Stimulated activated CD4-positive, alpha-beta T cell treated with anti-CD3 and anti-CD28 coated beads, Interleukin-2, amount 100 ng/mL, for 4 hours (primary cell): ENCODE measurements around the gene PTX3.

Source experiments
- DNase-seq: peaks from one replicate; pipeline ENCODE4 v3.0.0-alpha.2; 2020; ENCODE audit warnings: low read depth

PTX3 gene

GRCh38 chr3:157423337-157423736, 13.3 kb upstream of the PTX3 start:
- no peak for DNase-seq

GRCh38 chr3:157427901-157428300, 8.7 kb upstream of the PTX3 start:
- no peak for DNase-seq

DNA sequence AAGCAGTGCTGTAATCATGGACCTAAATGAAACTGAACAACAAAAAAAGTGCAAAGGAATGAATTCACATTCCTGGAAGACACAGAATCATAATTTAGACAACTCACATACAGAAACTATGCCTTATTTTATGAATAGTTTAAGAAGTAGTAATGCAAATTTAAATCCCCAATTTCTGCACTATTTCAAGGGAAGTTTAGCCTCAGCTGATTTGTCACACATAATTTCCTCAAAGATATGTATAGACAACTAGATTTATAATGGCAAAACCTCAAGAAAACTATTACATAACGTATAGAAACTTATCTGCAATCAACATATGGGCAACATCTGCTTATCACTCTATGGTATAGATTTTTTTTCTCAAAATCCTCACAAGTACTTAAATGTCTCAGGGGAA, 7.8 kb upstream of the PTX3 start:
- no peak for DNase-seq

- no peak for DNase-seq
Measured at GRCh38 chr3:157429708-157430107, 6.9 kb upstream of the PTX3 start.

DNA sequence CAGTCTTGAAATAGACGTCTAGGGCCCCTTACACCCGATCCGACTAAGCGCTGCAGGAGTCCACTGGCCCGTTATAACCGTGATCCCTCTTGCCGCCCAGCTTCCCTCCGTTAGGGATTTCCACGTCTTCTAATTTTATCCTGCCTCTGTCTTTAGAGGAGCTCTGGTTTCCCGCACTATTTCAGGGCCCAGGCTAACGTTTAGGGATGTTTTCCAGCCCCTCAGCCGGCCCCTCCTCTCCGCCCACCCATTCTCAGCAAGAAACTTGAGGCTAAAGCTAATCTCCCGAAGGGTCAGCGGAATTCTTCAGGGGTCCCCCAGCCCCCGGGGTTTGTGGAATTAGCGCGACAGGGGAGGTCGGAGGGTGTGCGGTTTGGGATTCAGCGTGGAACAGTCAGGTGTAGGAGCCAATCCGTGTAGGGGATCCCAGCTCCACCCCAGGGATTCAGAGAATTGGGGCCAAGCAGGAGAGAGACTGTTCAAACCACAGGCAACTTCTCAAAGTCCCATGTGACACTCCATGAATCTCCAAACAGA, 1.6 kb downstream of the PTX3 start:
- DNase-seq, result no peak

DNA sequence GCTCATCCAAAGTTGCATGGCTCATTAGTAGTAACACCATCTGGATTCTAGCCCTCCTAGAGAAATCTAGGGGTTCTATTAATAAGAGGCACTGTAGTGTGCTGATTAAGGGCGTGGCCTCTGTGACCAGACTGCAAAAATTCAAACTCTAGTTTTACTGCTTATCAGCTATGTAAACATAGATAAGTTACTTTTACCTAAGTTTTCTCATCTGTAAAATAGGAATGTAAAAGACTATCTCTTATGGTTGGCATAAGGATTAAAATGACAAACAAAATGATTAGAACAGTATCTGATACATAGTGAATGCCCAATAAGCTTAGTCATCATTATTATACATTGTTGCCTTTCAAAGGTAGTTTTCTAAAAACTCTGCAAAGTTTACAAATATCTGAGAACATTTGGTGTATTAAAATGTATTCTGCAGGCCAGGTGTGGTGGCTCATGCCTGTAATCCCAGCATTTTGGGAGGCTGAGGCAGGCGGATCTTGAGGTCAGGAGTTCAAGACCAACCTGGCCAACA, 4.5 kb downstream of the PTX3 start:
- no peak for DNase-seq

DNA sequence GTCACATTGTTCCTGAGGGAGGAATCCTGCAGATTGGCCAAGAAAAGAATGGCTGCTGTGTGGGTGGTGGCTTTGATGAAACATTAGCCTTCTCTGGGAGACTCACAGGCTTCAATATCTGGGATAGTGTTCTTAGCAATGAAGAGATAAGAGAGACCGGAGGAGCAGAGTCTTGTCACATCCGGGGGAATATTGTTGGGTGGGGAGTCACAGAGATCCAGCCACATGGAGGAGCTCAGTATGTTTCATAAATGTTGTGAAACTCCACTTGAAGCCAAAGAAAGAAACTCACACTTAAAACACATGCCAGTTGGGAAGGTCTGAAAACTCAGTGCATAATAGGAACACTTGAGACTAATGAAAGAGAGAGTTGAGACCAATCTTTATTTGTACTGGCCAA, 6.1 kb downstream of the PTX3 start:
- DNase-seq, result no peak

DNA sequence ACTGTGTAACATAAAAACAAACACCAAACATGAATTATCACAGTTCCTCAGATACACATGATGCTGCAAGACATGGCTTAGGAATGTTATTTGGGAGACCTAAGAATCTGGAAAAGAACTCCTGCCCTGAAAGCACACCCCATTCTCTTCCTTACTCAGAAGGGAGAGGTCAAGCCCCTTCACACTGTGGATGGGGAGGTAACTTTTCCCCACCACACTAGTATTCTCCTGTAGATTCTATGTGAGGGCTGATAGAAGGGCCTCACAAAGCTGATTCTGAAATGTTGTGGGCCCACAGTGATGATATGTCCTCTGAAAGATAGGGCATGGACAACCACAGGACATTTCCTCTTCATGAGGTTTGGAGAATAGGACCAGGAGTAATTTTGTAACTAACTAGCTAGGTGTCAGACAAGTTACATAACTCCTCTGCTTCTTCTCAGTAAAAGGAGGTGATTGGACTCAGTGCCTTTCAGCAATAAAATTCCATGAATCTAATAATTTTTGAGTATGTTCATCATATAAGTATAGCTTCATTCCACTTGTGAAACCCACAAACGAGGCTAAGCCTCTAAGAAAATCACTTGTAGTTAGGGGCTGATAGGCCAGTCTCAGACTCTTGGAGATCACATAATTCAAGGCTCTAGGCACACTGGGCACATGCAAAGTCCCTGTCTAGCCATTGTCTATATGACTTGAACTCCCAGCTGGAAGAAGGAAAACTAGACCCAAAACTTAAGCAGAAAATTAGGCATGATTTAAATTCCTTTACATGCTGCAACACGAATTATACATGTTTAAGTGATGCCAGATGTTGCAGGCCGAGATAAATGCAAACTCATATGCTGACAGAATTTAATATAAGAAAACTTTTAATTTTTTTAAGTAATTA, 7.5 kb downstream of the PTX3 start:
- no peak for DNase-seq

DNA sequence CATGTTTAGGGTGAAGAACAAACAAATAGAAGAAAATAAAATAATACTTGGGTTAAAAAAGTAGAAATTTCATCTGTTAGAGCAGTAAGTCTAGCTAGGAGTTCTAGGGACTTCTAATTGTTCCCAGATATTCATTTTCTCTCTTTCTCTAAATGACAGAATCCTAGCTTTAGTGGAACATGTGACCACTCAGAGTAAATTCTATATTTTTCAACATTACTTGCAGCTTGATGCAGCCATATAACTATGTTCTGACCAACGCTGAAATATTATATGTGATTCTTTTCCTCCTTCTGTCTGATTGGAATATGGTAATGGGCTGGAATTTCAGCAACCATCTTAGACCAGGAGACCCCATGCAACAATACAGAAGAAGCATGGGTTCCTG, 8.1 kb downstream of the PTX3 start:
- DNase-seq, result no peak

DNA sequence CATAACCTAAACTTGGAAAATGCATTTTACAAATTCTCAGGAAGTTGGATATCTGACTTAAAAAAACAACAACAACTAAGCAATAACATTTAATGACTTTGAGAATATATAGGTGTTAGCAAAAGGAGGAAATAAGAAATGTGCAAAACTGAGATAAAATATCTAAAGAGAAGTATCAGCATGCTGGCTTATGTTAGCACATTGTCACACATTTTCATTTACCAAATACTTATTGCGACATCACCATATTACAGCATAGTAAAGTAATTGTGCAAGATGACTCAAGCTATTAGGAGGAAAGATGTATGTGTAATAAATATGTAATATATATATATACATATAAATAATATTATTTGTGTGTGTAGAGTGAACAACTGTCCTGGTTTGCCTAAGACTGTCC, 9.2 kb downstream of the PTX3 start:
- DNase-seq, result no peak

DNA sequence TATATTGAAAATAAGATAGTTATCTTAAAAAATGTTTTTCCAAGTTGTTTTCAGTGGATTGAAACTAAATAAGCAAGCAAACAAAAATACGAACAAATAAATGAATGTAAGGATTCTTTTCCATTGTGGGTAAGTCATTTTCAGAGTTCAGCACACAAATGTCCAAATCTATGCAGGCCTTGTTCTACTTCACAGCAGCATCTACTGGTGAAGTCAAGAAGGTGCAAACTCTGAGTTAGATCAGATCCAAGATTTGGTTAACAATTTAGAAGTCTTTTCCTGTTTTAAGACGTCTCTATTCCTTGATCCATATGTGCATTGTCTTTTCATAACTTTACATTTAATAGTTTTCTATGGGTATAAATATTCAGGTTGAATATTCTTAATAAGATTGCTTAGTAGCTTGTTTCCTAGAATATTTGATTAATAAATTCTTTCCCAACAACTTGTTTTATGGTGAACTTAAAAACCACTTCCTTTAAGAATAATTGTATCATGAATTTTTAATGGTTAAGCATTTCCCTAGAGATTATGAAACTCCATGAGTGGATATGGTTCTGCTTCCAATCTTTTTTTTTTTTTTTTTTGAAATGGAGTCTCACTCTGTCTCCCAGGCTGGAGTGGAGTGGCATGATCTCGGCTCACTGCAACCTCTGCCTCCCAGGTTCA, 10.5 kb downstream of the PTX3 start:
- DNase-seq, result no peak

- no peak for DNase-seq
Measured at GRCh38 chr3:157452097-157452496, 15.4 kb downstream of the PTX3 start.

DNA sequence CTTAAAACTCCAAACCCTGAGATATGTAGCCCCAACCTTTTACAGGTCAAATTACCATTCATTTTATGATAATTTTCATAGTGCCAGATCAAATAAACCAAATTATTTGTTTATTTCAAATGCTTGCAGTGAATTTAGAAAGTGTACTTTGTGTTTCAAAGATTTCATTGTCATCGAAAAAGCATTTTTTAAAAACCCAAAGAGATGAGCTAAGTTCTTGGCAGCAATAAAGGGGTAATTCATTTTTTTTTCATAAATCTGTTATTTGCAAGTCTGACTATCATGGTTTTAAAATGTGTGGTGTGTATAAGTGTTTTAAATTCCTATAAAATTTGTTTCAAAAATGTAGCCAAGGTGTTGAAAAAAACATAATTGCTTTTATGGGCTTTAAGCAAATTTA, 17.2 kb downstream of the PTX3 start:
- no peak for DNase-seq

GRCh38 chr3:157459706-157460105, 23.1 kb downstream of the PTX3 start:
- no peak for DNase-seq

GRCh38 chr3:157460253-157460652, 23.6 kb downstream of the PTX3 start:
- DNase-seq, result no peak

GRCh38 chr3:157463816-157464215, 27.2 kb downstream of the PTX3 start:
- DNase-seq, result no peak

- no peak for DNase-seq
Measured at GRCh38 chr3:157464321-157464720, 27.7 kb downstream of the PTX3 start.

GRCh38 chr3:157465741-157466140, 29.1 kb downstream of the PTX3 start:
- DNase-seq, result no peak

GRCh38 chr3:157467200-157467599, 30.6 kb downstream of the PTX3 start:
- DNase-seq, result no peak

- no peak for DNase-seq
Measured at GRCh38 chr3:157469561-157470294, 33.1 kb downstream of the PTX3 start.

DNA sequence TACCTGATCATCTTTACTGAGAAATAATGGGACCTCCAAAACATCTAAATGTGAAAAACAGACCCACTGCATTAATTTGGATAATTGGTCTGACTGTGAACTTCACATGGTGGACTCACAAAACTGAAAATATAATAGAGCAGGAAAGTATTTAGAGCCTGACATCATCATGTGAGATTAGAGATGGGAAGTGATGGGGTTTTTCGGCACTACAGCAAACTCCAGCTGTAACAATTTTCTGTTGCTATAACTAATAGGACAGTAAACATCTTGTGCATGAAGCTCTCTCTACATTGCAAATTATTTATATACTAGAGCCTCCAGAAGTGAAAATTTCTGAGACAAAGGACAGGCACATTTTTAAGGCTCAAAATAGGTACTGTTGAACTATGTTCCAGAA, 34.4 kb downstream of the PTX3 start:
- no peak for DNase-seq

DNA sequence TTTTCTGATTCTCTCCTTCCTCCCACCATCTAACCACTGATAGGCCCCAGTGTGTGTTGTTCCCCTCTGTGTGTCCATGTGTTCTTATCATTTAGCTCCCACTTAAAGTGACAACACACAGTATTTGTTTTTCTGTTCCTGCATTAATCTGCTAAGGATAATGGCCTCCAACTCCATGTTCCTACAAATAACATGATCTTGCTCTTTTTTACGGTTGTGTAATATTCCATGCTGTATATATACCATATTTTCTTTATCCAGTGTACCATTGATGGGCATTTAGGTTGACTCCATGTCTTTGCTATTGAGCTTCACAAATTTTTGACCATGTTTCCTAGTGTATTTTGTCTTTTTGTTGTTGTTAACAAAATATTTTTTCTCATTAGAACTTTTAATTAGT, 36.0 kb downstream of the PTX3 start:
- no peak for DNase-seq
